ENCODE data around the gene TMEM190. TPM values are rescaled to one million over a fixed set of nuclear protein-coding genes. Genes with fewer than 3 reads are reported as not detected.
"Not testable (repeated sequence)": the region's sequence is repeated elsewhere in the genome, so short reads cannot be mapped to it uniquely, and the experiment has no call there.

Gene TMEM190
- total RNA-seq, 4 donors from 2014 or later, result not detected

- H3K27ac ChIP-seq, result no peak overlapping the region
- H3K4me1 ChIP-seq, result peaks cover 4% of the 10 kb centered on the region
- no peak overlapping the region for H3K4me3 ChIP-seq
- no peak for DNase-seq (ENCODE audit: low spot score in 2 of 2)
- H3K9me3 ChIP-seq, result no peaks in the 10 kb centered on the region
- H3K36me3 ChIP-seq, result peaks cover 25% of the 10 kb centered on the region
- TF ChIP-seq EP300 (IDR thresholded peaks at IDR 0.05) (no peak), POLR2A (IDR thresholded peaks at IDR 0.05) (no peak), POLR2AphosphoS5 (IDR thresholded peaks at IDR 0.05) (no peak), CTCF (IDR thresholded peaks at IDR 0.05) (no peak)
- 83% methylated on average over 12 of the region's 12 CpGs for WGBS
- no peaks in the 10 kb centered on the region for H3K27me3 ChIP-seq
Measured at GRCh38 chr19:55398200-55398925, 21.7 kb downstream of the TMEM190 start.

GRCh38 chr19:55400281-55401087, 23.9 kb downstream of the TMEM190 start:
- H3K36me3 ChIP-seq, result peaks cover 40% of the 10 kb centered on the region
- no peak for TF ChIP-seq POLR2A (IDR thresholded peaks at IDR 0.05)
- no peak for TF ChIP-seq EP300 (IDR thresholded peaks at IDR 0.05)
- TF ChIP-seq CTCF (IDR thresholded peaks at IDR 0.05), result no peak
- no peak for TF ChIP-seq POLR2AphosphoS5 (IDR thresholded peaks at IDR 0.05)
- no peak overlapping the region for H3K4me3 ChIP-seq
- no peak for DNase-seq (ENCODE audit: low spot score in 2 of 2)
- 63% methylated on average over 13 of the region's 14 CpGs for WGBS
- no peak overlapping the region for H3K27ac ChIP-seq
- H3K4me1 ChIP-seq, result peaks cover 4% of the 10 kb centered on the region
- H3K9me3 ChIP-seq, result no peaks in the 10 kb centered on the region
- no peaks in the 10 kb centered on the region for H3K27me3 ChIP-seq

- DNase-seq (ENCODE audit: low spot score in 2 of 2); H3K4me3 ChIP-seq; H3K27ac ChIP-seq; H3K9me3 ChIP-seq; H3K27me3 ChIP-seq: not testable (repeated sequence)
- Histone ChIP-seq H3K36me3 (peaks cover 40% of the 10 kb centered on the region), H3K4me1 (peaks cover 10% of the 10 kb centered on the region)
- 80% methylated on average over 22 of the region's 28 CpGs for WGBS
Measured at GRCh38 chr19:55401390-55401789, 24.8 kb downstream of the TMEM190 start.

- Histone ChIP-seq H3K4me1 (peaks cover 19% of the 10 kb centered on the region), H3K27ac (no peak overlapping the region), H3K36me3 (peaks cover 40% of the 10 kb centered on the region), H3K9me3 (no peaks in the 10 kb centered on the region), H3K4me3 (no peak overlapping the region), H3K27me3 (no peaks in the 10 kb centered on the region)
- TF ChIP-seq POLR2AphosphoS5 (IDR thresholded peaks at IDR 0.05) (no peak), POLR2A (IDR thresholded peaks at IDR 0.05) (no peak), EP300 (IDR thresholded peaks at IDR 0.05) (no peak), CTCF (IDR thresholded peaks at IDR 0.05) (no peak)
- WGBS, result 62% methylated on average over 2 of the region's 2 CpGs
- DNase-seq (ENCODE audit: low spot score in 2 of 2), result no peak
Measured at GRCh38 chr19:55402509-55402908, 25.9 kb downstream of the TMEM190 start.

GRCh38 chr19:55405638-55406037, 29.0 kb downstream of the TMEM190 start:
- WGBS, result 87% methylated on average over 5 of the region's 5 CpGs
- no peak for TF ChIP-seq EP300 (IDR thresholded peaks at IDR 0.05)
- TF ChIP-seq POLR2A (IDR thresholded peaks at IDR 0.05), result no peak
- no peak for TF ChIP-seq POLR2AphosphoS5 (IDR thresholded peaks at IDR 0.05)
- TF ChIP-seq CTCF (IDR thresholded peaks at IDR 0.05), result no peak
- H3K9me3 ChIP-seq, result no peaks in the 10 kb centered on the region
- H3K27ac ChIP-seq, result no peak overlapping the region
- no peak for DNase-seq (ENCODE audit: low spot score in 2 of 2)
- peaks cover 15% of the 10 kb centered on the region for H3K4me1 ChIP-seq
- peaks cover 40% of the 10 kb centered on the region for H3K36me3 ChIP-seq
- no peaks in the 10 kb centered on the region for H3K27me3 ChIP-seq
- no peak overlapping the region for H3K4me3 ChIP-seq

Measured in suprapubic skin (tissue), 4 donors.